H1 (cell line): ENCODE data around the gene EEPD1. TPM values are rescaled to one million over a fixed set of nuclear protein-coding genes. Genes with fewer than 3 reads are reported as not detected.

ENCODE experiments used
- BACH1 ChIP-seq: IDR thresholded peaks from 2 replicates; pipeline ENCODE4 v1.6.1; 2012; ENCODE audit warnings: low read length, improper control_type of control experiment
- CREB1 ChIP-seq: IDR thresholded peaks from 2 replicates; pipeline ENCODE4 v1.6.1; 2012; ENCODE audit warnings: inconsistent platforms
- FOSL1 ChIP-seq: IDR thresholded peaks from 2 replicates; pipeline ENCODE4 v1.6.1; 2011; ENCODE audit warnings: mild to moderate bottlenecking, low read depth, low read length, moderate library complexity; ENCODE audit not compliant: insufficient read depth
- SIRT6 ChIP-seq: IDR thresholded peaks from one replicate; pipeline ENCODE4 v1.7.1; 2012; ENCODE audit warnings: low read length, inconsistent platforms
- ZNF274 ChIP-seq: IDR thresholded peaks from 2 replicates; pipeline ENCODE4 v1.7.0; 2012; ENCODE audit warnings: low read length, borderline replicate concordance; ENCODE audit errors: extremely low read depth
- polyA plus RNA-seq, 7 experiments: library from polyadenylated mRNA; depleted of rRNA in 3 of 7; stranded (reverse) in 5 of 7; unstranded in 2 of 7; fragments of >200 nt in 5 of 7; fragments of 200-250 nt in 2 of 7; gene quantifications; 1 replicate in 5 of 7; 2 replicates in 1 of 7; 4 replicates in 1 of 7; pipeline versions ENCODE4 v1.2.1 to v1.2.3, GENCODE V29; 2011 to 2013; ENCODE audit warnings: missing spikeins in 2 of 7, mixed read lengths in 2 of 7
- total RNA-seq: library from RNA; stranded (reverse); fragmentation: NEBNext Ultra II Directional; extraction: Animal tissue kit (Norgen Biotek cat#: 25700); gene quantifications from 2 replicates; pipeline ENCODE4 v1.2.1, GENCODE V29; 2021

EEPD1 gene
- total and polyA plus RNA-seq, 2 of the 8 experiments (the other 6 are each of a cell fraction or from before 2014, with no cell fraction given) = 3.1 to 7.8 TPM

GRCh38 chr7:36263095-36263484, 110.0 kb downstream of the EEPD1 start (continued):
- TF ChIP-seq ZNF274 (no peak), SIRT6 (no peak), CREB1 (no peak), FOSL1 (no peak), BACH1 (no peak)
